Measurements from ENCODE around the gene COL26A1.
"Not testable (repeated sequence)": the region's sequence is repeated elsewhere in the genome, so short reads cannot be mapped to it uniquely, and the experiment has no call there.

Gene COL26A1

DNA sequence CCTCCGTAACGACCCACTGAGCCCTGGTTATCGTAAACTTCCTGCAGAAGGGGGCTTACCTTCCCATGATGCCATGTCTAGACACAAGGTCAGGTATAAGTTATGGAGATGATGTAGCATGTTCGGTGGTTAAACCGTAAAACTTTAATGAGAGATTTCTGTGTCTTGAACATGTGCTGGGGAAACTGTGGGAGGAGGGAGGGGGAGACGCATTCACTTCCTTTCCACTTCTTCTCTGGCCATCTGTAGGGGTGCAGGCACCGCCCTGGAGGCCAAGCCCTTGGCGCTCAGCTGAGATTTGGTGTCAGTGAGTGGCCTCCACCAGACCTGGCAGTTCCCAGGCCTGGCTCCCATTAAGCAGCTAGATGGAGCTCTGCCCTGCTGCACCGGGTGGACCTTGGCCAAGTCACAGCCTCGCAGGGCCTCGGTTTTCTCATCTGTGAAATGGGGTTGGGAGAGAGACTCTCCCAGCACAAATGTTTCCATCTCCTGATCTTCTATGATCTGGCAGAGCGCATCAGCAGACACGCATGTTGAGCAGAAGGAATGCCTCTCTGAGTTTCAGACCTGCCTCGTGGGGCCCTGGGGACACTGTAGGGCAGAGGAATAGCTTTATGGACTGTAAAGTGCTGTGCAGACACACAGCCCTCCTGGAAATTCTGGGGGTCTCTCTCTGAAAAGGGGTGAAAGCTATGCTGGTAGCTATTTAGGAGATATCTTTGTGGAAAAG lies 106.0 kb downstream of the COL26A1 start:
- no peak for DNase-seq
- no peak for TF ChIP-seq GATA1 (IDR thresholded peaks at IDR 0.05; ENCODE audit: low read depth, low read length)

DNA sequence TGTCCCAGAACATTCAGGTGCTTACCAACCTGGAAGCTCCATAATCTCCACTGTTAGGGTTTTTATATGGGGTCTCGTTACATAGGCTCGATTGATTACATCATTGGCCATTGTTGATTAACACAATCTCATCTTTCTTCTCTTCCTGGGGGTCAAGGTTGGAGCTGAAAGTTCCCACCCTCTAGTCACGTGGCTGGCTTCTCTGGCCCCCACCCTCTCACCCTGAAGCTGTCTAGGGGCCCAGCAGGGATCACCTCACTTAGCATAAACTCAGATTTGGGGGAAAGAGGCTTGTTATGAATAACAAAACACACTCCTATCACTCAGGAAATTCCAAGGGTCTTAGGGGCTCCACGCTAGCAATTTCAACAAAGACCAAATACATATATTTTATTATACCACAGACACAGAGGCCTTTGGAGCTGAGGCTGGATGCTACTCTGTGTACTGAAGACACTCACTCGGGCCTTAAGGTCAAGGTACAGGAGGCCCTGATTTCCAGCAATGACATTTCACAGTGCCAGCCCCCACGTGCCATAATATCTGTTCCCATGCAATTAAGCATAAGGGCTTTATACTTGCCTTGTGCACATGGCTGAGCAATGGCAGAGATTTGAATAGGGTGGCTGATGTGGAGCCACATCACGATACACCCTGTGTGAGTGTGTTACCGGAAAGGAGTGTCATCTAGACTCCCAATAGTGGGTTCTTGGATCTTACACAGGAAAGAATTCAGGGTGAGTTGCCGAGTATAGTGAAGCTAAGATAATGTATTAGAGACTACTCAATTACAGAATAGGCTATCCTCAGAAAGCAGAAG lies 108.2 kb downstream of the COL26A1 start:
- TF ChIP-seq GATA1 (IDR thresholded peaks at IDR 0.05; ENCODE audit: low read depth, low read length) (no peak), POLR2A (IDR thresholded peaks at IDR 0.05; ENCODE audit: low read length) (no peak)
- DNase-seq: no peak

DNA sequence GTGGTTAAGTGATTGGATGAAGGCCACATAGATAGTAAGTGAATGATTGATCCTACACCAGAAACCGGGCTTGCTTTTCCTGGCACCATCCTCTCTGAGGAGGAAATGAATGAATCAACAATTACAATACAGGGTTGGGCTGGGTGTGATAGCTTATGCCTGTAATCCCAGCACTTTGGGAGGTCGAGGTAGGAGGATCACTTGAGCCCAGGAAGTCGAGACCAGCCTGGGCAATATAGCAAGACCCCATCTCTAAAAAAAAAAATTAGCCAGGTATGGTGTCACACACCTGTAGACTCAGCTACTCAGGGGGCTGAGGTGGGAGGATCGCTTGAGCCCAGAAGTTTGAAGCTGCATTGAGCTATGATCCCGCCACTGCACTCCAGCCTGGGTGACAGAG lies 111.5 kb downstream of the COL26A1 start:
- TF ChIP-seq POLR2A (IDR thresholded peaks at IDR 0.05; ENCODE audit: low read length): no peak
- no peak for TF ChIP-seq GATA1 (IDR thresholded peaks at IDR 0.05; ENCODE audit: low read depth, low read length)
- DNase-seq: no peak

DNA sequence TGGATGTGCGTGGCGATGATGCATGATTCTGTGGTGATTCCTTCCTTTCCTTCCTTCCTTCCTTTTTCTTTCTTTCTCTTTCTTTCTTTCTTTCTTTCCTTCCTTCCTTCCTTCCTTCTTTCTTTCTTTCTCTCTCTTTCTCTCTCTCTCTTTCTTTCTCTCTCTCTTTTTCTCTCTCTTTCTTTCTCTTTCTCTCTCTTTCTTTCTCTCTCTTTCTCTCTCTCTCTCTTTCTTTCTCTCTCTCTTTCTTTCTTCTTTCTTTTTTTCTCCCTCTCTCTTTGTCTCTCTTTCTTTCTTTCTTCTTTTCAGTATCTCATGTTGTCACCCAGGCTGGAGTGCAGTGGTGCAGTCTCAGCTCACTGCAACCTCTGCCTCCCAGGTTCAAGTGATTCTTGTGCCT lies 113.0 kb downstream of the COL26A1 start:
- not testable (repeated sequence) for DNase-seq

DNA sequence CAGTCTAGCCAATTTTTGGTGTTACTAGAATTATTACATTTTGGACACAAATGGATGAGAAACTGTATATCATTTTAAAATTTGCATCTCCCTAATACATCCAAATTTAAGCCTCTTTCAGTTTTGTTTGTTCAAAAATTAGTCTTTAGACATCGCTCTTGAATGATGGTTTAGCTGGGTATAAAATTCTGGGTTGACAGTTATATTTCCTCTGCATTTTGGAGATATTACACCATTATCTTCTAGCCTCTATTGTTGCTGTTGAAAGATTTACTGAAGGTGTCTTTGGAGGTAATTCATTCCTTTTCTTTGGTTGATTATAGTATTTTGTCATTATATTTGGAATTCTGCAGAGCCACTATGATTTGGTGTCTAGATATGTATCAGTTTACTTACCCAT lies 116.5 kb downstream of the COL26A1 start:
- no peak for DNase-seq
- no peak for TF ChIP-seq POLR2A (IDR thresholded peaks at IDR 0.05; ENCODE audit: low read length)
- no peak for TF ChIP-seq GATA1 (IDR thresholded peaks at IDR 0.05; ENCODE audit: low read depth, low read length)

DNA sequence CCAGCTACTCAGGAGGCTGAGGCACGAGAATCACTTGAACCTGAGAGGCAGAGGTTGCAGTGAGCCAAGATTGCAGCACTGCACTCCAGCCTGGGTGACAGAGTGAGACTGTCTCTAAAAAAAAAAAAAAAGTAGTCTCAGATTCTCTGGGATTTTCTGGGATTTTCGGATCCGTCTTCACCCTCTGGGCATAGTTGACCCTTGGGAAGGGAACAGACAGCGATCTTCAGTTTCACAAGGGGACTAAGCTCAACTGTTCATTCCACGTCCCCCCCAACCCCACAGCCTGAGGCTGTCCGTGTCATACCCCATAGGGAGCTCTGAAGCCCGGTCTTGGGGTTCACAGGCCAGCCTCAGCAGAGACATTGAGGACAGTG lies 123.4 kb downstream of the COL26A1 start:
- not testable (repeated sequence) for DNase-seq

DNA sequence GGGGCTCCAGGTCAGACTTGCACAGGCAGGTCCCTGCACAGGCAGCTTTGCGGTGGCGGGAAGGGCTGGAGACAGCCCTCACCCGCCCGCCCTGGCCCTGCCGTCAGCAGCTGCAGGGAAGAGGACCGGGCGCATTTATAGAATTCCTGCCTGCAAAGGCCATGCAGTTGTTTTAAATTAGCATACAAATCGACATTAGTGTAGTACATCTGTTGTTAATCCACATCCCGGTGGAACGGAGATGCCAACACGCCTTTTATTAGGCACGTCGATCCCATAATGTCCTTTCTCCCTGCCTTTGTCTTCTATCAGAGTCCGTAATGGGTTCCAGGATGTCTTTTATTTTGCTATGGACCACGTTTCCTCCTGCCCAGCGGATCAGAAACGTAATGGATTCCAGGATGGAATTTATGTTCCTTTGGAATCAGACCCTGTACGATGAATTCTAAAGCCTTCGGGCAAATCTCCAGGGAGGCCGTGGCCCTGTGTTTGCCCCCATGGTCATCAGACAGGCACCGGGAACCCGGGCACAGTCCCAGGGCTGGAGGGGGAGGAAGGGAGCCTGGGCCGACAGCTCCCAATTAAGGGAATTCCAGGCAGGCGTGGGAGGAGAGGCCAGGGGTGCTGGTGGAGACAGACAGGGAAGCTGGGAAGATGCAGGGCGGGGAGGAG lies 123.9 kb downstream of the COL26A1 start:
- no peak for DNase-seq
- TF ChIP-seq GATA1 (IDR thresholded peaks at IDR 0.05; ENCODE audit: low read depth, low read length): no peak
- no peak for TF ChIP-seq POLR2A (IDR thresholded peaks at IDR 0.05; ENCODE audit: low read length)

DNA sequence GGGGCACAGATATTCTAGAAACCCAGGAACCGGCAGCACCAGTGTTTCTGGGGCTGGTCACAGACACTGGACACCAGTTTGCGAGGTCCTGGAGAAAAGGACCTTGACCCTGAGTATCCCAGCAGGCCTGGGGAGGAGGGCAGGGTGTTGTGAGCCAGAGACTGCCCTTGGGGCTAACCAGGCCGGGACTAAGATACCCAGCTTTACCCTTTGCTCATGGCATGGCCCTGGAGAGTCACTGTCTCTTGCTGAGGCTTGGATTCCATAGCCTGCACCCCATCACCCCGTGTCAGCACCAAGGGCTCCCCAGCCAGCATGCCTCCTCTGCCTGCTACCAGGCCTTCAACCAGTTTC lies 124.4 kb downstream of the COL26A1 start:
- no peak for TF ChIP-seq POLR2A (IDR thresholded peaks at IDR 0.05; ENCODE audit: low read length)
- TF ChIP-seq GATA1 (IDR thresholded peaks at IDR 0.05; ENCODE audit: low read depth, low read length): no peak
- no peak for DNase-seq

DNA sequence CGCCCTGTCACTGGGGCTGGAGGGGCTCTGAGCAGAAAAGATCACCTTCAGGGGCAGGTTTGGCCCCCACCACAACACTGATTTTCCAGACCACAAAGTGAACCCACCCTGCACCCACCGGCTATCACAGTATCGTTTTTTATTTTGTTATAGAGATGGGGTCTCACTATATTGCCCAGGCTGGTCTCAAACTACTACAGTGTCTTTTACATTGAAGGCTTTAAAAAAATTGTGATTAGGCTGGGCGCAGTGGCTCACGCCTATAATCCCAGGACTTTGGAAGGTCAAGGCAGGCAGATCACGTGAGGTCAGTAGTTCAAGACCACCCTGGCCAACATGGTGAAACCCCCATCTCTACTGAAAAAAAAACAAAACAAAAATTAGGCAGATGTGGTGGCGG lies 125.1 kb downstream of the COL26A1 start:
- no peak for DNase-seq
- no peak for TF ChIP-seq GATA1 (IDR thresholded peaks at IDR 0.05; ENCODE audit: low read depth, low read length)
- TF ChIP-seq POLR2A (IDR thresholded peaks at IDR 0.05; ENCODE audit: low read length): no peak

DNA sequence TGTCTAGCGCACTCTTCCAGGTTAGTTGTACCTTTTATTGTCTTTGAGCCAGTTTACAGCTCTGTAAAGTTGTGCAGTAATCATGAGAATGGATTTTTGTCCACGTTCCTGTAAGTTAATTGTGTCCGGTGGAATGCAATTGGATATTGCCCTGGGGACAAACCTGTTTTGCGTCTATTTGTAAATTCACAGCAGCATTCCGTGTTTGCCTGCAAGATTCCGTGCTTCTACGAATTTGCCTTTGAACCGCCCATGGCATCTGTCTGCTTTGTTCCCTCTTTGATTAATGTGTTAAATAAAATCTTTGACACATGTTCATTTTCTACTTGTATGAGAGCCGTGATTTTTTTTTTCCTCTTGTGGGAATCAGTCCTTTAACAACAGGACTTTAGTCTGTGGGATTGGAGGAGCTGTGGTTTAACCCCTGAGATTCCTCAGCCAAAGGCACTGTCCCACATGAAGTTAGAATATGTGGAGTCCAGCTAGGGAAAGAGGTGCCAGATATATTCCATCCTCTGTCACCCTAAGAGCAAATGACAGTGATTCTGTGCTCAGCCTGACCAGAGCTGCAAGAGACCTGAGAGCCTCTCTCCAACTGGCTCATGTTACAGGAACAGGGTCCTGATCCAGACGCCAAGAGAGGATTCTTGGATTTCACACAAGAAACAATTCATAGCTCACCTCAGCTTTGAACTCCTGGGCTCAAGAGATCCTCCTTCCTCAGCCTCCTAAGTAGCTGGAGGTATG lies 126.3 kb downstream of the COL26A1 start:
- no peak for DNase-seq
- TF ChIP-seq GATA1 (IDR thresholded peaks at IDR 0.05; ENCODE audit: low read depth, low read length) (no peak), POLR2A (IDR thresholded peaks at IDR 0.05; ENCODE audit: low read length) (no peak)

DNA sequence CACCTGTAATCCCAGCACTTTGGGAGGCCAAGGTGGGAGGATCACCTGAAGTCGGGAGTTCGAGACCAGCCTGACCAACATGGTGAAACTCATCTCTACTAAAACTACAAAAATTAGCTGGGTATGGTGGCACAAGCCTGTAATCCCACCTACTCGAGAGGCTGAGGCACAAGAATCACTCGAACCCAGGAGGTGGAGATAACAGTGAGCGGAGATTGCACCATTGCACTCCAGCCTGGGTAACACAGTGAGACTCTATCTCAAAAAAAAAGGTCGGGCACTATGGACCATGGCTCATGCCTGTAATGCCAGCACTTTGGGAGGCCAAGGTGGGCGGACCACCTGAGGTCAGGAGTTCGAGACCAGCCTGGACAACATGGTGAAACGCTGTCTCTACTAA lies 127.8 kb downstream of the COL26A1 start:
- not testable (repeated sequence) for DNase-seq

DNA sequence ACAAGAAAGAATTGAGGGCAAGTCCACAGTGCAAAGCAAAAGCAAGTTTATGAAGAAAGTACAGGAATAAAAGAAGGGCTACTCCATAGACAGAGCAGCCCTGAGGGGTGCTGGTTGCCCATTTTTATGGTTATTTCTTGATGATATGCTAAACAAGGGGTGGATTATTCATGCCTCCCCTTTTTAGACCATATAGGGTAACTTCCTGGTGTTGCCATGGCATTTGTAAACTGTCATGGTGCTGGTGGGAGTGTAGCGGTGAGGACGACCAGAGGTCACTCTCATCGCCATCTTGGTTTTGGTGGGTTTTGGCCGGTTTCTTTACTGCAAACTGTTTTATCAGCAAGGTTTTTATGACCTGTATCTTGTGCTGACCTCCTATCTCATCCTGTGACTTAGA lies 128.8 kb downstream of the COL26A1 start:
- DNase-seq: not testable (repeated sequence)

DNA sequence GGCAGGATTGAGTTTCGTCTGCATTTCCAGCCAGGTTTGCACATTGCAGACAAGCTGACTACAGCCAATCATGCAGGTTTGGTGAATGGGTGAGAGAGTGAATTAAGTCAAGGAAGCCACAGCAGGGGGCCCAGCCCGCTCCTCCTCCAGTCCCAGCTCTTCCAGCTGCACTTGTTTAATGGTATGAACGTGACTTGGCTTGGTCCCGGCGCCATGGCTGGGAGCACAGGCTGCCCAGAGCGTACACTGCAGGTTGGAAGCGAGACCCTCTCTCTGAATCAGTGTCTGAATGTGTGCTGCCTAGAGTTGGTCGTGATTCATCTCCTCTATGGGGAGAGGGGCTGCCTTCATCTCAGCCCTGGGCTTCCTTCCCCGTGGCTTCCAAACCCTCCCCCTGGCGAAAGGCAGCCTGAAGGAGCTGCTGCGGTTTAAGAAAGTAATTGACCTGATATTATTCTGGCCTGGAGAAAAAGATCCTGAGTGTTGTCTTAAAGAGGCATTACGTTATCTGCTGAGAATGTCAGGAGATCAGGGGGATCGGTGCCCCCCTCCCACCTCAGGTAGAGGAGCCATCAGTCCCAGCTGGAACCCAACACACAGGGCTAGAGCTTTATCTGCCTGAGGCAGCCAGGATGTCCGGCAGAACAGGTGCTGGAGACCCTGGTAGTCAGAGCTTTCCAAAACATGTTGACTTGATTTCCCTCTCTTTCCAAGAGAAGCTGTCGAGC lies 132.1 kb downstream of the COL26A1 start:
- no peak for TF ChIP-seq GATA1 (IDR thresholded peaks at IDR 0.05; ENCODE audit: low read depth, low read length)
- TF ChIP-seq POLR2A (IDR thresholded peaks at IDR 0.05; ENCODE audit: low read length): no peak
- DNase-seq: no peak

DNA sequence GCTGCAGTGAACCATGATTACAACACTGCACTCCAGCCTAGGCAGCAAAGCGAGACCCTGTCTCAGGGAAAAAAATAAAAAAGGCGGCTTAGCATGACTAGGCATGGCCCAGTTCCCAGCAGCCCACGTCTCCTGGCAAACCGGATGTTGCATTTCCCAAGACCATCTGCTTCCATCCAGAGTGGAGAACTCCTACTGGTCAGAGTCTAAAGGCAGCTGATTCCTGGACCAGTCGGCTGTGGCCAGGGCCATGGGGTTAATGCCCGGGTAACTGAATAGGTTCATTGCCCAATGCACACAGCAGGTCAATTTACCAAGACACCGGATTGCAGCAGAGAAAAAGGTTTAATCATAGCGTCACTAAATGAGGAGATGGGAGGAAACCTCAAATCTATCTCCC lies 133.3 kb downstream of the COL26A1 start:
- TF ChIP-seq GATA1 (IDR thresholded peaks at IDR 0.05; ENCODE audit: low read depth, low read length) (no peak), POLR2A (IDR thresholded peaks at IDR 0.05; ENCODE audit: low read length) (no peak)
- DNase-seq: no peak
